OCI-LY7 (cell line): ENCODE data around the gene KRT83. TPM values are rescaled to one million over a fixed set of nuclear protein-coding genes. Genes with fewer than 3 reads are reported as not detected.

Experiments
- BruUV-seq: library from RNA; stranded (reverse); fragments of 400-500 nt; replicated peaks from 2 replicates; lab custom pipeline; 2021; lab: Mats Ljungman, UMichigan
- CTCF ChIA-PET: fragments of 300-600 bp; sonication (Branson Sonifier 250); formaldehyde crosslinking; loops from one replicate; lab custom pipeline; 2022; ENCODE audit warnings: antibody characterized with exemption; ENCODE audit not compliant: unreplicated experiment; lab: Charles Lee
- POLR2A ChIA-PET: fragments of 300-600 bp; sonication (Branson Sonifier 250); formaldehyde crosslinking; loops from one replicate; lab custom pipeline; 2022; ENCODE audit warnings: antibody characterized with exemption; lab: Charles Lee
- DNase-seq: peaks from one replicate; pipeline ENCODE4 v3.0.0-alpha.2; 2015; ENCODE audit warnings: low spot score
- H2AFZ ChIP-seq: fragments of 200-600 bp; sonication (generic), shearing (Covaris generic); 2 replicates; pipeline ENCODE4 v1.6.1; 2014; ENCODE audit warnings: mild to moderate bottlenecking, antibody characterized with exemption, low read length, moderate library complexity
- H3K27ac ChIP-seq: fragments of 200-600 bp; sonication (generic); 2 replicates; pipeline ENCODE4 v1.5.1; 2014; ENCODE audit warnings: mixed run types, low read depth, mild to moderate bottlenecking, moderate library complexity, low read length, inconsistent platforms; ENCODE audit not compliant: poor library complexity, severe bottlenecking
- H3K36me3 ChIP-seq: fragments of 200-600 bp; sonication (generic); 2 replicates; pipeline ENCODE4 v1.6.1; 2014; ENCODE audit warnings: mild to moderate bottlenecking, antibody characterized with exemption, low read length, moderate library complexity, mixed read lengths; ENCODE audit not compliant: insufficient read depth
- H3K4me1 ChIP-seq: fragments of 200-600 bp; sonication (generic); 2 replicates; pipeline ENCODE4 v1.5.1; 2014; ENCODE audit warnings: mild to moderate bottlenecking, low read length; ENCODE audit not compliant: insufficient read depth, poor library complexity, severe bottlenecking
- H3K4me2 ChIP-seq: fragments of 200-600 bp; sonication (generic); 2 replicates; pipeline ENCODE4 v1.6.1; 2014; ENCODE audit warnings: mild to moderate bottlenecking, low read length
- H3K4me3 ChIP-seq: fragments of 200-600 bp; sonication (generic); 2 replicates; pipeline ENCODE4 v1.5.1; 2014; ENCODE audit warnings: mild to moderate bottlenecking, low read depth, low read length; ENCODE audit not compliant: poor library complexity, severe bottlenecking
- H3K79me2 ChIP-seq: fragments of 200-600 bp; sonication (generic); 2 replicates; pipeline ENCODE4 v1.6.1; 2016; ENCODE audit warnings: low read depth, mild to moderate bottlenecking, low read length, moderate library complexity, mixed read lengths; ENCODE audit not compliant: insufficient read depth
- H3K9me2 ChIP-seq: fragments of 200-600 bp; sonication (generic); 2 replicates; pipeline ENCODE4 v1.6.1; 2016; ENCODE audit warnings: mild to moderate bottlenecking, low read length, mixed read lengths; ENCODE audit not compliant: insufficient read depth
- H3K9me3 ChIP-seq: fragments of 200-600 bp; sonication (generic); 2 replicates; pipeline ENCODE4 v1.6.1; 2014; ENCODE audit warnings: mild to moderate bottlenecking, mixed run types, low read length, mixed read lengths
- H4K20me1 ChIP-seq: fragments of 200-600 bp; sonication (generic); 2 replicates; pipeline ENCODE4 v1.6.1; 2014; ENCODE audit warnings: mild to moderate bottlenecking, antibody characterized with exemption, low read length, moderate library complexity, mixed read lengths; ENCODE audit not compliant: insufficient read depth
- CTCF ChIP-seq: fragments of 200-600 bp; sonication (generic); conservative IDR thresholded peaks from 2 replicates; pipeline ENCODE4 v1.5.1; 2014; ENCODE audit warnings: mild to moderate bottlenecking, antibody characterized with exemption, low read length, moderate library complexity, mixed read lengths
- EZH2phosphoT487 ChIP-seq: fragments of 200-600 bp; sonication (generic); IDR thresholded peaks from 2 replicates; pipeline ENCODE4 v1.6.1; 2018; ENCODE audit warnings: low read depth, borderline replicate concordance, mild to moderate bottlenecking, mixed run types, antibody characterized with exemption, low read length, moderate library complexity, mixed read lengths
- intact Hi-C: fragments of 100-400 bp; cut with micrococcal nuclease; formaldehyde crosslinking; loops from one replicate; pipeline ENCODE4 v1.10.0; 2022; ENCODE audit not compliant: unreplicated experiment
- total RNA-seq, 2 experiments: library from RNA; depleted of rRNA in 1 of 2; stranded (reverse); fragments of >200 nt in 1 of 2; shearing (Covaris generic) in 1 of 2; gene quantifications; 2 replicates each; pipeline ENCODE4 v1.2.3, GENCODE V29; 2014 to 2022

The KRT83 gene
- total RNA-seq, 2 experiments from 2014 or later: not detected

GRCh38 chr12:52285172-52285745 is 35.9 kb downstream of the KRT83 start:
- H3K4me3 ChIP-seq: no peak overlapping the region
- no peak overlapping the region for H2AFZ ChIP-seq
- H3K27ac ChIP-seq: no peak overlapping the region
- H3K36me3 ChIP-seq: no peaks in the 10 kb centered on the region
- DNase-seq: no peak
- BruUV-seq: no TSS peak
- CTCF ChIA-PET: no interaction called here
- no peaks in the 10 kb centered on the region for H4K20me1 ChIP-seq
- H3K9me2 ChIP-seq: no peaks in the 10 kb centered on the region
- intact Hi-C loops: no loop called here
- no peaks in the 10 kb centered on the region for H3K4me1 ChIP-seq
- H3K9me3 ChIP-seq: no peaks in the 10 kb centered on the region
- no peak overlapping the region for H3K4me2 ChIP-seq
- POLR2A ChIA-PET: no interaction called here
- no peak for TF ChIP-seq EZH2phosphoT487
- no peak for TF ChIP-seq CTCF
- H3K79me2 ChIP-seq: no peaks in the 10 kb centered on the region

GRCh38 chr12:52284562-52285171 is 36.5 kb downstream of the KRT83 start:
- Histone ChIP-seq H3K27ac (no peak overlapping the region), H3K36me3 (no peaks in the 10 kb centered on the region), H3K9me2 (no peaks in the 10 kb centered on the region), H3K79me2 (no peaks in the 10 kb centered on the region), H3K9me3 (no peaks in the 10 kb centered on the region), H3K4me3 (no peak overlapping the region), H2AFZ (no peak overlapping the region), H3K4me1 (no peaks in the 10 kb centered on the region), H4K20me1 (no peaks in the 10 kb centered on the region), H3K4me2 (no peak overlapping the region)
- ChIA-PET CTCF (no interaction called here), POLR2A (no interaction called here)
- BruUV-seq: no TSS peak
- intact Hi-C loops: no loop called here
- no peak for DNase-seq
- TF ChIP-seq EZH2phosphoT487 (no peak), CTCF (no peak)
